ENCODE measurements around the gene EPAS1. TPM values are rescaled to one million over a fixed set of nuclear protein-coding genes. Genes with fewer than 3 reads are reported as not detected.

The EPAS1 gene
- total RNA-seq, 1 donor from 2014 or later: 1,419 TPM

DNA sequence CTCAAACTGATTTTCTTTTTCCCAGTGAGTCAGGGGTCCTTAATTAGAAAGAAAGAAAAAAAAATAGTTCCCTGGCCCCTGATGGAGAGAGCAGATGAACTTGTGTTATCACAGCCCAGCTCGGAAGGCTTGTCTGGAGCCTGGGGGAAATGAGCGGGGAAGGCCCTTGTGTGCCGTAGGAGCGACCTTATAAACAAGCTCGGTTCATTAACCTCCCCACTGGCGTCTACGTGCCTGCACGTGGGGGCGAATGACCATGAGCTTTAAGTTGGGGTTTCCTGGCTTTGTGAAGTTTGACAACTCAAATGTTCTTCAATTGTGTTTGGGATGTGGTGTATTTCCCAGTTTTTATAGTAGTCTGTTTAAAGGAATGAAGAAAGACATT, 69.5 kb downstream of the EPAS1 start:
- no peak for DNase-seq
- intact Hi-C loops (cut with DNase I): no loop called here
- no peaks in the 10 kb centered on the region for H3K27me3 ChIP-seq (ENCODE audit: low read depth)
- H3K36me3 ChIP-seq: peaks cover 88% of the 10 kb centered on the region
- H3K4me1 ChIP-seq: peaks cover 79% of the 10 kb centered on the region
- no peaks in the 10 kb centered on the region for H3K9me3 ChIP-seq
- no peak overlapping the region for H3K4me3 ChIP-seq
- ATAC-seq: no peak
- TF ChIP-seq, protein P1, sequence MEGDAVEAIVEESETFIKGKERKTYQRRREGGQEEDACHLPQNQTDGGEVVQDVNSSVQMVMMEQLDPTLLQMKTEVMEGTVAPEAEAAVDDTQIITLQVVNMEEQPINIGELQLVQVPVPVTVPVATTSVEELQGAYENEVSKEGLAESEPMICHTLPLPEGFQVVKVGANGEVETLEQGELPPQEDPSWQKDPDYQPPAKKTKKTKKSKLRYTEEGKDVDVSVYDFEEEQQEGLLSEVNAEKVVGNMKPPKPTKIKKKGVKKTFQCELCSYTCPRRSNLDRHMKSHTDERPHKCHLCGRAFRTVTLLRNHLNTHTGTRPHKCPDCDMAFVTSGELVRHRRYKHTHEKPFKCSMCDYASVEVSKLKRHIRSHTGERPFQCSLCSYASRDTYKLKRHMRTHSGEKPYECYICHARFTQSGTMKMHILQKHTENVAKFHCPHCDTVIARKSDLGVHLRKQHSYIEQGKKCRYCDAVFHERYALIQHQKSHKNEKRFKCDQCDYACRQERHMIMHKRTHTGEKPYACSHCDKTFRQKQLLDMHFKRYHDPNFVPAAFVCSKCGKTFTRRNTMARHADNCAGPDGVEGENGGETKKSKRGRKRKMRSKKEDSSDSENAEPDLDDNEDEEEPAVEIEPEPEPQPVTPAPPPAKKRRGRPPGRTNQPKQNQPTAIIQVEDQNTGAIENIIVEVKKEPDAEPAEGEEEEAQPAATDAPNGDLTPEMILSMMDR (IDR thresholded peaks at IDR 0.05): no peak
- peak overlapping the region; percentile 2 for H3K27ac ChIP-seq

DNA sequence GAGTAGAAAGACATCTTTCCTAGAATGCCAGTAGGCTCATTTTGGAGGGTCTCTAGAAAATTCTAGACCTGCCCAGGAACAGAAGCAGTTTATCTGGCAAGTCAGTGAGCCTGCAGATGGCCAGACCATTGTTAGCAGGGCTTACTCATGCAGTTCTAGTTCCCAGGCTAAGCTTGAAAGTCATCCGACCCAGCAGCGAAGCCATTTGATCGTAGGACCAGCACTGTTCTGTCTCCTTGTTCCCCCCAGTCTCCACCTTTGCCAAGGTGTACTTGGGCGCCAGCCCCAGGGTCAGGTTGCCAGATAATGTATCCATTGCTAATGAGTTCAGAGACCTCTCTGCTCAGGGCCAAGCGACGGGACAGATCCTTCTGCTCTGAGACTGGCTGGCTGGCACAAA, 70.1 kb downstream of the EPAS1 start:
- Histone ChIP-seq H3K27me3 (ENCODE audit: low read depth) (no peaks in the 10 kb centered on the region), H3K36me3 (peaks cover 88% of the 10 kb centered on the region), H3K4me1 (peaks cover 79% of the 10 kb centered on the region), H3K4me3 (no peak overlapping the region), H3K9me3 (no peaks in the 10 kb centered on the region), H3K27ac (peak overlapping the region; percentile 32)
- TF ChIP-seq, protein P1 (IDR thresholded peaks at IDR 0.05): no peak
- ATAC-seq (no peak), DNase-seq (no peak)
- intact Hi-C loops (cut with DNase I): no loop called here

DNA sequence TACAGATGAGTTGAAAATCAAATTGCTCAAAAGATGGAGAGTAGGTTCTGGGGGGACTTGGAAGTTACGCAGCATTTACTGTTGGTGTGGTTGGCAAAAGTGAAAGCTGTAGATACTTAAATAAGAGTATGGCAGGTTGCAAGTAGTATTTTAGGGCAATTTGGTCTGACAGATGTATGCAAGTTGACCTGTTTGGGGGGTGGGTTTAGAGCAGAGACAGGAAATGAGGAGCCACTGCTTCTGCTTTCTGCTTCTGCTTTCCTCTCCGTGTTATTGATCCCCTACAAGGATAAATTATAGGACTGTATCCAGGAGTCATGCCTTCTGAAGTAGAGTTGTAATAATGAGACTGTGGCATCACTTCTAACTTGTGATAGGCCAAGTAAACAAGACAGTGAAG, 71.2 kb downstream of the EPAS1 start:
- Histone ChIP-seq H3K4me3 (no peak overlapping the region), H3K9me3 (no peaks in the 10 kb centered on the region), H3K36me3 (peaks cover 91% of the 10 kb centered on the region), H3K27ac (no peak overlapping the region), H3K4me1 (peaks cover 74% of the 10 kb centered on the region), H3K27me3 (ENCODE audit: low read depth) (no peaks in the 10 kb centered on the region)
- intact Hi-C loops (cut with DNase I): no loop called here
- DNase-seq: no peak
- ATAC-seq: no peak
- TF ChIP-seq, protein P1 (IDR thresholded peaks at IDR 0.05): no peak

DNA sequence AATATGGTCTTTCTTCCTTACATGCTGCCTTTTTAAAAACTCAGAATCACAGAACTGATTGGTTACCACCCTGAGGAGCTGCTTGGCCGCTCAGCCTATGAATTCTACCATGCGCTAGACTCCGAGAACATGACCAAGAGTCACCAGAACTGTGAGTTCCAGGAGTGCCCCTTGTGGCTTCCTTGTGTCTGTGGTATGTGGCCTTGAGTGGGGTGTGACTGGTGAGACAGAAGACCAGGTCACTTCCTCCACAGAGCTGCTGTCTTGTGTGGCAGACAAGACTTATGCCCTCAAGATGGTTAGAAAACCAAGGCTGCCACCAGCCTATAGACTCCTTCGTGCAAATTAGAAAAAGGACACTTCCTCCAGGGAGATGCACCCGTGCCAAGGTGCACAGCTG, 72.6 kb downstream of the EPAS1 start:
- intact Hi-C loops (cut with DNase I): no loop called here
- ATAC-seq (peak; percentile 3 to 40), DNase-seq (no peak)
- H3K9me3 ChIP-seq: no peaks in the 10 kb centered on the region
- peak overlapping the region; percentile 48 for H3K27ac ChIP-seq
- H3K4me1 ChIP-seq: peaks cover 62% of the 10 kb centered on the region
- peaks cover 92% of the 10 kb centered on the region for H3K36me3 ChIP-seq
- TF ChIP-seq, protein P1 (IDR thresholded peaks at IDR 0.05): no peak
- no peaks in the 10 kb centered on the region for H3K27me3 ChIP-seq (ENCODE audit: low read depth)
- H3K4me3 ChIP-seq: no peak overlapping the region

DNA sequence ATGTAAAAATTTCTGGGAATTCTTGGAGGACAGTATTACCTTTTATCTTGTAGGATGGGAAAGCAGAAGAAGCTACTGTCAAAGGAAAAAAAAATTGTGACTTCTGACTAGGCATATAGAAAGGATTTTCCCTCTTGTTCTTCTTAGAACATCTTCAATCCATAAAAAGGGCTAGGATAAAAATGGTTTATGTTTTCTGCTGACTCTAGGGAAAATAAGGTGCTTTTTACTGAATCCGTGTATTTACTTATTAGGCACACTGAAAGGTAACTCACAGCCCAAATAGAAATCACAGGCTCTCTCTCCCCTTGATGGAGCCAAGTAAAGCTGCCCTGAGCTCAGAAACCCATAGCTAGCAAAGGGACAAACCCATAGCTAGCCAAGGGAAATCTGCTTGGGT, 74.6 kb downstream of the EPAS1 start:
- TF ChIP-seq, protein P1 (IDR thresholded peaks at IDR 0.05): no peak
- Histone ChIP-seq H3K4me1 (peaks cover 55% of the 10 kb centered on the region), H3K27ac (no peak overlapping the region), H3K27me3 (ENCODE audit: low read depth) (no peaks in the 10 kb centered on the region), H3K4me3 (no peak overlapping the region), H3K36me3 (peaks cover 97% of the 10 kb centered on the region), H3K9me3 (no peaks in the 10 kb centered on the region)
- intact Hi-C loops (cut with DNase I): no loop called here
- DNase-seq (no peak), ATAC-seq (no peak)

DNA sequence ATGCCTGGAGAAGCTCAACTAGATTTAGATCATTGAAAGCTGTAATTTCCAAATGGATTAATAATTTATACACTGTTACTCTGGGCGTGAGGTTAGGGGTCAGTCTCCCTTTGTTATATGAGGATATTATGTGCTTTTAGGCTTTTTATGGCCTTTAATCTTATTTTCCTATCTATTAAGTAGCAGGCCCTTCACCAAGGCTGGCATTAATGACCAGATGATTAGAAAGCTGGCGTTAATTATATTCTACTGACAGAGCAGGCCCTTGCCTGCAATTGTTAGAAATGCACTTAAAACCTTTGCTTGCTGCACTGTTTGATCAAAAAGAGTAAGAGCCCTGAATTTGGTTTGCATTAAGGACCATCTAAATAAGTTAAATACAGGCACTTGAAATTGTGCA, 75.3 kb downstream of the EPAS1 start:
- no peak overlapping the region for H3K27ac ChIP-seq
- H3K4me3 ChIP-seq: no peak overlapping the region
- DNase-seq (no peak), ATAC-seq (no peak)
- intact Hi-C loops (cut with DNase I): no loop called here
- H3K4me1 ChIP-seq: peaks cover 51% of the 10 kb centered on the region
- H3K36me3 ChIP-seq: peaks cover 100% of the 10 kb centered on the region
- no peaks in the 10 kb centered on the region for H3K9me3 ChIP-seq
- TF ChIP-seq, protein P1 (IDR thresholded peaks at IDR 0.05): no peak
- no peaks in the 10 kb centered on the region for H3K27me3 ChIP-seq (ENCODE audit: low read depth)

Data from lower lobe of right lung (tissue), 2 donors.